Measurements from ENCODE around the gene PDE4C.
A peak's percentile ranks its signal among the peaks of the same experiment; 100 is the strongest.

PDE4C gene

GRCh38 chr19:18214779-18215433 lies 11.3 kb downstream of the PDE4C start:
- Histone ChIP-seq H3K4me3 (ENCODE audit: low read depth, low read length) (no peak overlapping the region), H3K36me3 (ENCODE audit: control insufficient read depth in 2 of 2, insufficient read depth in 1 of 2, low read length in 2 of 2) (no peaks in the 10 kb centered on the region), H3K4me1 (ENCODE audit: control insufficient read depth, insufficient read depth, low read length) (no peaks in the 10 kb centered on the region), H3K9me3 (ENCODE audit: control insufficient read depth, insufficient read depth, low read depth, low read length) (no peaks in the 10 kb centered on the region), H3K27ac (ENCODE audit: extremely low read depth, low read depth, low read length) (no peak overlapping the region)
- POLR2A ChIA-PET: interaction anchor here (0.6 kb wide), 1 partner anchor 136 kb away, joined by 5 read pairs; no protein-coding TSS in a partner anchor
- CTCF ChIA-PET: interaction anchor here (0.6 to 1.1 kb wide), 5 partner anchors 14 to 64 kb away, joined by 3 to 4 read pairs (median 3); no protein-coding TSS in a partner anchor
- no peak for TF ChIP-seq YY2 (tag by site-specific recombination; IDR thresholded peaks at IDR 0.05)
- TF ChIP-seq ZNF549 (tag by site-specific recombination; IDR thresholded peaks at IDR 0.05): no peak
- TF ChIP-seq, protein P1, sequence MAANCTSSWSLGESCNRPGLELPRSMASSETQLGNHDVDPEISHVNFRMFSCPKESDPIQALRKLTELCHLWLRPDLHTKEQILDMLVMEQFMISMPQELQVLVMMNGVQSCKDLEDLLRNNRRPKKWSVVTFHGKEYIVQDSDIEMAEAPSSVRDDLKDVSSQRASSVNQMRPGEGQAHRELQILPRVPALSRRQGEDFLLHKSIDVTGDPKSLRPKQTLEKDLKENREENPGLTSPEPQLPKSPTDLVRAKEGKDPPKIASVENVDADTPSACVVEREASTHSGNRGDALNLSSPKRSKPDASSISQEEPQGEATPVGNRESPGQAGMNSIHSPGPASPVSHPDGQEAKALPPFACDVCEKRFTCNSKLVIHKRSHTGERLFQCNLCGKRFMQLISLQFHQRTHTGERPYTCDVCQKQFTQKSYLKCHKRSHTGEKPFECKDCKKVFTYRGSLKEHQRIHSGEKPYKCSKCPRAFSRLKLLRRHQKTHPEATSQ (tag by site-specific recombination; IDR thresholded peaks at IDR 0.05): no peak
- TF ChIP-seq, protein P2, sequence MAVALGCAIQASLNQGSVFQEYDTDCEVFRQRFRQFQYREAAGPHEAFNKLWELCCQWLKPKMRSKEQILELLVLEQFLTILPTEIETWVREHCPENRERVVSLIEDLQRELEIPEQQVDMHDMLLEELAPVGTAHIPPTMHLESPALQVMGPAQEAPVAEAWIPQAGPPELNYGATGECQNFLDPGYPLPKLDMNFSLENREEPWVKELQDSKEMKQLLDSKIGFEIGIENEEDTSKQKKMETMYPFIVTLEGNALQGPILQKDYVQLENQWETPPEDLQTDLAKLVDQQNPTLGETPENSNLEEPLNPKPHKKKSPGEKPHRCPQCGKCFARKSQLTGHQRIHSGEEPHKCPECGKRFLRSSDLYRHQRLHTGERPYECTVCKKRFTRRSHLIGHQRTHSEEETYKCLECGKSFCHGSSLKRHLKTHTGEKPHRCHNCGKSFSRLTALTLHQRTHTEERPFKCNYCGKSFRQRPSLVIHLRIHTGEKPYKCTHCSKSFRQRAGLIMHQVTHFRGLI (tag by site-specific recombination; IDR thresholded peaks at IDR 0.05): no peak
- TF ChIP-seq ZNF776 (tag by site-specific recombination; IDR thresholded peaks at IDR 0.05; ENCODE audit: borderline replicate concordance): no peak
- peak; percentile 52 for TF ChIP-seq PRDM10 (tag by site-specific recombination; IDR thresholded peaks at IDR 0.05)
- no peak for TF ChIP-seq ZNF571 (tag by site-specific recombination; IDR thresholded peaks at IDR 0.05)
- TF ChIP-seq ZBTB1 (tag by site-specific recombination; IDR thresholded peaks at IDR 0.05): no peak
- TF ChIP-seq ZBTB8A (tag by site-specific recombination; IDR thresholded peaks at IDR 0.05): no peak
- TF ChIP-seq KLF16 (tag by site-specific recombination; IDR thresholded peaks at IDR 0.05): no peak
- no peak for TF ChIP-seq ZNF416 (tag by site-specific recombination; IDR thresholded peaks at IDR 0.05)
- no peak for TF ChIP-seq KLF10 (tag by site-specific recombination; IDR thresholded peaks at IDR 0.05)
- no peak for TF ChIP-seq REST (tag by site-specific recombination; IDR thresholded peaks at IDR 0.05)
- TF ChIP-seq SP7 (tag by site-specific recombination; IDR thresholded peaks at IDR 0.05): no peak
- TF ChIP-seq ZNF664 (tag by site-specific recombination; IDR thresholded peaks at IDR 0.05): peak; percentile 33; the same call in 1 of the 2 replicates
- no peak for TF ChIP-seq ZNF501 (tag by site-specific recombination; IDR thresholded peaks at IDR 0.05)
- no peak for TF ChIP-seq SETDB1 (IDR thresholded peaks at IDR 0.05; ENCODE audit: insufficient read length, low read length)

Data from HEK293 (cell line).